ENCODE results near the gene CADM2. TPM values are rescaled to one million over a fixed set of nuclear protein-coding genes. Genes with fewer than 3 reads are reported as not detected.

CADM2 gene
- polyA plus RNA-seq, 1 donor from 2014 or later: 4.5 TPM

GRCh38 chr3:85321892-85322291, 363.1 kb downstream of the CADM2 start:
- Histone ChIP-seq H3K4me3 (ENCODE audit: low read length) (no peak overlapping the region), H3K9ac (ENCODE audit: low read length) (no peak overlapping the region), H3K9me3 (ENCODE audit: low read length) (no peaks in the 10 kb centered on the region), H3F3A (ENCODE audit: insufficient read depth, low read length, poor library complexity, severe bottlenecking) (no peaks in the 10 kb centered on the region), H4K20me1 (ENCODE audit: insufficient read depth) (no peaks in the 10 kb centered on the region), H3K36me3 (ENCODE audit: insufficient read depth, low read length) (no peaks in the 10 kb centered on the region), H3K79me2 (replicated peaks; ENCODE audit: insufficient read depth, low read length) (no peaks in the 10 kb centered on the region), H3K9me2 (ENCODE audit: insufficient read depth, low read length) (no peaks in the 10 kb centered on the region), H2AFZ (ENCODE audit: low read depth, low read length) (no peak overlapping the region), H3K4me2 (ENCODE audit: low read length) (no peak overlapping the region), H3K27ac (ENCODE audit: low read length) (no peak overlapping the region), H3K27me3 (ENCODE audit: insufficient read depth, low read depth, low read length) (no peaks in the 10 kb centered on the region)
- TF ChIP-seq POLR2AphosphoS5 (IDR thresholded peaks at IDR 0.05) (no peak), EP300 (conservative IDR thresholded peaks at IDR 0.05; ENCODE audit: poor library complexity, severe bottlenecking) (no peak), TAF1 (IDR thresholded peaks at IDR 0.05; ENCODE audit: low read depth) (no peak), REST (IDR thresholded peaks at IDR 0.05; ENCODE audit: borderline replicate concordance) (no peak), SMC3 (conservative IDR thresholded peaks at IDR 0.05; ENCODE audit: poor library complexity) (no peak), RAD21 (conservative IDR thresholded peaks at IDR 0.05) (no peak), CTCF (IDR thresholded peaks at IDR 0.05; ENCODE audit: poor library complexity, severe bottlenecking) (no peak), EZH2 (IDR thresholded peaks at IDR 0.05; ENCODE audit: borderline replicate concordance, insufficient read depth, low read length, poor library complexity, severe bottlenecking) (no peak), MXI1 (conservative IDR thresholded peaks at IDR 0.05; ENCODE audit: poor library complexity, severe bottlenecking) (no peak)

GRCh38 chr3:85330071-85330470, 371.3 kb downstream of the CADM2 start:
- Histone ChIP-seq H3K27me3 (ENCODE audit: insufficient read depth, low read depth, low read length) (no peaks in the 10 kb centered on the region), H3K27ac (ENCODE audit: low read length) (no peak overlapping the region), H2AFZ (ENCODE audit: low read depth, low read length) (no peak overlapping the region), H4K20me1 (ENCODE audit: insufficient read depth) (no peaks in the 10 kb centered on the region), H3F3A (ENCODE audit: insufficient read depth, low read length, poor library complexity, severe bottlenecking) (no peaks in the 10 kb centered on the region), H3K9me3 (ENCODE audit: low read length) (no peaks in the 10 kb centered on the region), H3K9ac (ENCODE audit: low read length) (no peak overlapping the region), H3K79me2 (replicated peaks; ENCODE audit: insufficient read depth, low read length) (no peaks in the 10 kb centered on the region), H3K36me3 (ENCODE audit: insufficient read depth, low read length) (no peaks in the 10 kb centered on the region), H3K4me3 (ENCODE audit: low read length) (no peak overlapping the region), H3K4me2 (ENCODE audit: low read length) (no peak overlapping the region), H3K9me2 (ENCODE audit: insufficient read depth, low read length) (no peaks in the 10 kb centered on the region)
- TF ChIP-seq EP300 (conservative IDR thresholded peaks at IDR 0.05; ENCODE audit: poor library complexity, severe bottlenecking) (no peak), POLR2AphosphoS5 (IDR thresholded peaks at IDR 0.05) (no peak), REST (IDR thresholded peaks at IDR 0.05; ENCODE audit: borderline replicate concordance) (no peak), SMC3 (conservative IDR thresholded peaks at IDR 0.05; ENCODE audit: poor library complexity) (no peak), TAF1 (IDR thresholded peaks at IDR 0.05; ENCODE audit: low read depth) (no peak), EZH2 (IDR thresholded peaks at IDR 0.05; ENCODE audit: borderline replicate concordance, insufficient read depth, low read length, poor library complexity, severe bottlenecking) (no peak), CTCF (IDR thresholded peaks at IDR 0.05; ENCODE audit: poor library complexity, severe bottlenecking) (no peak), RAD21 (conservative IDR thresholded peaks at IDR 0.05) (no peak), MXI1 (conservative IDR thresholded peaks at IDR 0.05; ENCODE audit: poor library complexity, severe bottlenecking) (no peak)

All from neural cell (in vitro differentiated cells).